Epithelial cell of esophagus (primary cell): ENCODE results near the gene WDPCP.
A peak's percentile ranks its signal among the peaks of the same experiment; 100 is the strongest.
"Not testable (repeated sequence)": the region's sequence is repeated elsewhere in the genome, so short reads cannot be mapped to it uniquely, and the experiment has no call there.

Experiments used
- DNase-seq: peaks from one replicate; pipeline ENCODE4 v3.0.0; 2010; ENCODE audit warnings: low read depth
- H3K4me3 ChIP-seq: 2 replicates; pipeline ENCODE4 v1.5.1; 2011; ENCODE audit warnings: mild to moderate bottlenecking, low read length, control low read depth
- TF ChIP-seq, protein P1 (sequence below): IDR thresholded peaks from 2 replicates; pipeline ENCODE4 v1.5.1; 2011; ENCODE audit warnings: low read depth, mild to moderate bottlenecking, low read length, control low read depth, inconsistent platforms; ENCODE audit not compliant: insufficient read depth; ENCODE audit errors: missing control alignments

The WDPCP gene

DNA sequence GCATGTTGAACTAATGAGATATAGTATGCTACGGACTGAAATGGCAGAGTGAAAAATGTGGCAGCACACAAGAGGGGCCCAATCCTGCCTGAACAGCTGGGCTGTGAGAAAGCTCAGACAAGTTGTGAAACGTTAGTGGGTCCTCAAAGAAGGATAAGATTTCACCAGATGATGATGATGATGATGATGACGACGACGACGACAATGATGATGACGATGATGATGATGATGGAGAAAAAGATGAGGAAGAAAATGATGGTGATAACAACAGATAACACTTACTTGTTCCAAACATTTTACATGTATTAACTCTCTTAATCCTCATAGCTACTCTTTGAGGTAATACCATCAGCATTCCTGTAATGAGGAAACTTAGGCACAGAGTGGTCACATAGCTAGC is 94.2 kb downstream of the WDPCP start:
- DNase-seq = no peak
- H3K4me3 ChIP-seq = no peak overlapping the region
- TF ChIP-seq, protein P1, sequence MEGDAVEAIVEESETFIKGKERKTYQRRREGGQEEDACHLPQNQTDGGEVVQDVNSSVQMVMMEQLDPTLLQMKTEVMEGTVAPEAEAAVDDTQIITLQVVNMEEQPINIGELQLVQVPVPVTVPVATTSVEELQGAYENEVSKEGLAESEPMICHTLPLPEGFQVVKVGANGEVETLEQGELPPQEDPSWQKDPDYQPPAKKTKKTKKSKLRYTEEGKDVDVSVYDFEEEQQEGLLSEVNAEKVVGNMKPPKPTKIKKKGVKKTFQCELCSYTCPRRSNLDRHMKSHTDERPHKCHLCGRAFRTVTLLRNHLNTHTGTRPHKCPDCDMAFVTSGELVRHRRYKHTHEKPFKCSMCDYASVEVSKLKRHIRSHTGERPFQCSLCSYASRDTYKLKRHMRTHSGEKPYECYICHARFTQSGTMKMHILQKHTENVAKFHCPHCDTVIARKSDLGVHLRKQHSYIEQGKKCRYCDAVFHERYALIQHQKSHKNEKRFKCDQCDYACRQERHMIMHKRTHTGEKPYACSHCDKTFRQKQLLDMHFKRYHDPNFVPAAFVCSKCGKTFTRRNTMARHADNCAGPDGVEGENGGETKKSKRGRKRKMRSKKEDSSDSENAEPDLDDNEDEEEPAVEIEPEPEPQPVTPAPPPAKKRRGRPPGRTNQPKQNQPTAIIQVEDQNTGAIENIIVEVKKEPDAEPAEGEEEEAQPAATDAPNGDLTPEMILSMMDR = no peak

DNA sequence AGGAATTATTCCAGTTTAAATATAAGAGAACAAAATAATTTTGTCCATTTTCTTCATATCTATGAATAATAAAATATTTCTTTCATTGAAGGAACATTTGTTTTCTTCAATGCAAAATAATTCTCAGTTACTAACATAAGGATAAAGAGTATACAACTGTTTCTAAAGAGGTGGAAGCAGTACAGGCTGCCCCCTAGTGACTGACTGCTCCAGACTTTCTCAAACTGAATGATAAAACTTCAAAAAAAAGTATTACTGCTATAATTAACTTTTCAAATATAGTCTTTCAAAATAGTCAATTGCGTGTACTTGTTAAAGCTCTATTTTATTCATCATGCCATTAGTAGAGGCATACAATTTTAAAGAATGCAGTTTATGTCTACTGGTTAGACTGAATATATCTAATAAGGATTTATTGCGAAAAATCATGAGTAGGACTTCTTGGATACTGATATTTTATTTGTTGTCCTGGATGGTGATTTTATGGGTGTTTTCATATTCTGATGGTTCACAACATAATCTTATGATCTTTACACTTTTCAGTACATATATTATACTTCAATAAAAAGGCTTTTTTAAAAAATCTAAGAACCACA is 100.1 kb downstream of the WDPCP start:
- TF ChIP-seq, protein P1 = peak; percentile 82
- peak; percentile 45 for DNase-seq
- no peak overlapping the region for H3K4me3 ChIP-seq

DNA sequence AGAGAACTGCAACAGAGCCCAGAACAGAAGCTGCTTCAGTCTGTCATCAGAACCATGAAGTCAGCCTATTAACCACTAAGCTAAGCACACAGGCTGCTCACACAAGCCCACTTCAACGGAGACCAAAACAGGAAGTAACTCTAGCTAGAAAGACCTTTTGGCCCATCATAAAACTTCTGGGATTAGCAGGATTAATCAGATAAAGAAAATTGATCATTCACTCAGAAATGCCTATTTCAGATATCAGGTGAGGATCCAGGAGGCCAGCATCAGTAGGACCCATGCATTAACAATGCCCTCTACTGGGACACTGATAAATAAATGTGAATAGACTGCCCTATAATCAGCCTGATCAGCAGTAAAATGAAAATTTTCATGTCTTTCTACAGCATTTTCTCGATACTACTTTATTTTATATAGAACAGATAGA is 101.4 kb downstream of the WDPCP start:
- H3K4me3 ChIP-seq = no peak overlapping the region
- no peak for DNase-seq

DNA sequence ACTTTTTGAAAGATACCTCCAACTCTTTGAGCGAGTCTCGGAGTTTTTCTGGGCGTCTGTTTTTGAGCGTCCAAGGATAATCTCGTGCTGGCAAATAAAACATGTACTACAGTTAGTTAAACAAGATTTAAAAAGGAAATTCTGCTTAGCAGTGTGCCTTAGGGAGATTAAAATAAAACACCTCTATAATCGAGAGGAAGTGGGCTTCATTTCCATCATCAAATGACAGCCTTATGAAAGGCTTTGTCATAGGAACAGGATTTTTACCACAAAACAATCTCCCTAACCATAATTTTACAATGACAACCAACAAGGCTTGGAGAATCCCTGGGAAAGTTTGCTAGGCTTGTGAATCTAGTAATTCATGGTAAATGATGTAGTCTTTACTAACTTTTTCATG is 103.4 kb downstream of the WDPCP start:
- TF ChIP-seq, protein P1 = no peak
- no peak for DNase-seq
- H3K4me3 ChIP-seq = no peak overlapping the region

More for the DNA sequence above, 101.4 kb downstream of the WDPCP start:
- TF ChIP-seq, protein P1 = no peak

DNA sequence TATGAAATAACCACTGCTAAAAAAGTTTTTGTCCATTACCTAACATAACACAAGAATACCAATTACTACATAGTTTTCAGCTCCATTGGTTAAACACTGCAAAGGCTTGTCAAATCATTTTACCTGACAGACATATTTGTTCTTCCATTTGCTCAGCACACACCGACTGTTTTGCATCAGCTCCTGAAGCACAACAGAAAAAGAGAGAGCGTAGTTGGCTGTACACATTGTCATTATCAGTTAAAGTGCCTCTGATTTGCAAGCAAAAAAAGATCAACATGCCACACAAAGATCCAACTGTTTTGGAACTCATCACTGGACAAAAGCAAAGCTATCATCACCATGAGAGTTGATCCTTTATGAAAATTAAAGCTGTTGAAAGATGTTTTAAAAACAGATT is 103.8 kb downstream of the WDPCP start:
- TF ChIP-seq, protein P1 = no peak
- no peak overlapping the region for H3K4me3 ChIP-seq
- DNase-seq = no peak

DNA sequence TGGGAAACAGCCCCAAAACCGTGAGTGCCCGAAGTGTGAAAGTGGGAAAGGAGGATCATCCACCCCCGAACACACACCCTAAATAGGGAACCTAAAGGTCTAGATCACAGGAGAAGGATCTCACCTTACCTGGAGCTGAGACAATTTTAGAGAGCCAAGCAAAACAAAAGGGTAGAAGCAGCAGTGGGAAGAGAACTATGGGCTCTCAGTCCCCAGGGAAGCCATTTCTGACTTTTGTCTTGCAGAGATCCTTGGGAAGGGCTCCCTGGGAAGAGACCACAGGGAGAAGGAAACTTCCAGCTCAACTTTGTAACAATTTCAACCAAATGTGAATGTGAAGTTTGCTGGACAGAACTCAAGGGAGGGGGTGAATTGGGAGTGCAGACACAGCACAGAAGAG is 110.6 kb downstream of the WDPCP start:
- H3K4me3 ChIP-seq = no peak overlapping the region
- DNase-seq = no peak
- TF ChIP-seq, protein P1 = no peak

DNA sequence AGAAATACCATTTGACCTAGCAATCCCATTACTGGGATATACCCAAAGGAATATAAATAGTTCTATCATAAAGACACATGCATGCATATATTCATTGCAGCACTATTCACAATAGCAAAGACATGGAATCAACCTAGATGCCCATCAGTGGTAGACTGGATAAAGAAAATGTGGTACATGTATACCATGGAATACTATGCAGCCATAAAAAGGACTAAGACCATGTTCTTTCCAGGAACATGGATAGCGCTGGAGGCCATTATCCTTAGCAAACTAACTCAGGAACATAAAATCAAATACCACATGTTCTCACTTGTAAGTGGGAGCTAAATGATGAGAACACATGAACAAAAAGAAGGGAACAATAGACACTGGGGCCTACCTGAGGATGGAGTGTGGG is 119.0 kb downstream of the WDPCP start:
- H3K4me3 ChIP-seq, DNase-seq: not testable (repeated sequence)
